HepG2 (cell line): Measurements from ENCODE around the gene PRR29. TPM values are rescaled to one million over a fixed set of nuclear protein-coding genes. Genes with fewer than 3 reads are reported as not detected.

ENCODE experiments used
- ARNT2 ChIP-seq: sonication (generic); formaldehyde crosslinking; IDR thresholded peaks from 2 replicates; pipeline ENCODE4 v1.8.0; 2022; ENCODE audit warnings: mild to moderate bottlenecking, low read depth, missing genetic modification reagents, moderate library complexity
- CCDC6 ChIP-seq: sonication (generic); formaldehyde crosslinking; IDR thresholded peaks from 2 replicates; pipeline ENCODE4 v1.8.1; 2022; ENCODE audit warnings: mild to moderate bottlenecking, missing genetic modification reagents, moderate library complexity
- ERF ChIP-seq: IDR thresholded peaks from 2 replicates; pipeline ENCODE4 v1.6.1; 2018; ENCODE audit warnings: missing biosample characterization, missing genetic modification reagents
- ETS1 ChIP-seq: sonication (generic); formaldehyde crosslinking; IDR thresholded peaks from 2 replicates; pipeline ENCODE4 v1.4.0; 2020; ENCODE audit warnings: missing genetic modification reagents
- GZF1 ChIP-seq: sonication (generic); formaldehyde crosslinking; IDR thresholded peaks from 2 replicates; pipeline ENCODE4 v1.5.1; 2020; ENCODE audit warnings: mild to moderate bottlenecking, missing genetic modification reagents
- KDM2A ChIP-seq: sonication (generic); formaldehyde crosslinking; IDR thresholded peaks from 2 replicates; pipeline ENCODE4 v1.4.0; 2020; ENCODE audit warnings: low read depth, missing genetic modification reagents, borderline replicate concordance
- MTA3 ChIP-seq: sonication (generic); formaldehyde crosslinking; IDR thresholded peaks from 2 replicates; pipeline ENCODE4 v1.4.0; 2020; ENCODE audit warnings: missing genetic modification reagents
- PLRG1 ChIP-seq: fragments of 450-650 bp; conservative IDR thresholded peaks from 2 replicates; pipeline ENCODE4 v1.6.1; 2016
- POLR2G ChIP-seq: fragments of 200-400 bp; formaldehyde crosslinking; IDR thresholded peaks from 2 replicates; pipeline ENCODE4 v1.6.1; 2018; ENCODE audit warnings: mild to moderate bottlenecking, low read depth, low read length, moderate library complexity
- PRDM15 ChIP-seq: sonication (generic); formaldehyde crosslinking; IDR thresholded peaks from 2 replicates; pipeline ENCODE4 v1.4.0; 2020; ENCODE audit warnings: missing genetic modification reagents
- PREB ChIP-seq: sonication (generic); formaldehyde crosslinking; IDR thresholded peaks from 2 replicates; pipeline ENCODE4 v1.4.0; 2020; ENCODE audit warnings: missing genetic modification reagents
- TEAD3 ChIP-seq: optimal IDR thresholded peaks from 2 replicates; pipeline ENCODE3; 2016; ENCODE audit warnings: borderline replicate concordance
- YEATS2 ChIP-seq: sonication (generic); formaldehyde crosslinking; IDR thresholded peaks from 2 replicates; pipeline ENCODE4 v1.4.0; 2020; ENCODE audit warnings: missing genetic modification reagents, borderline replicate concordance
- ZBTB25 ChIP-seq: IDR thresholded peaks from 2 replicates; pipeline ENCODE4 v1.6.1; 2018; ENCODE audit warnings: missing genetic modification reagents
- ZBTB43 ChIP-seq: sonication (generic); formaldehyde crosslinking; conservative IDR thresholded peaks from 2 replicates; pipeline ENCODE4 v1.4.0; 2020; ENCODE audit warnings: missing genetic modification reagents
- ZKSCAN1 ChIP-seq: fragments of 150-350 bp; IDR thresholded peaks from 2 replicates; pipeline ENCODE4 v1.6.1; 2014; ENCODE audit warnings: low read length
- ZMAT3 ChIP-seq: sonication (generic); formaldehyde crosslinking; conservative IDR thresholded peaks from 2 replicates; pipeline ENCODE4 v1.7.0; 2021; ENCODE audit warnings: missing genetic modification reagents
- ZMYM2 ChIP-seq: sonication (generic); formaldehyde crosslinking; IDR thresholded peaks from 2 replicates; pipeline ENCODE4 v1.8.0; 2022; ENCODE audit warnings: mild to moderate bottlenecking, missing genetic modification reagents
- ZNF180 ChIP-seq: sonication (generic); formaldehyde crosslinking; IDR thresholded peaks from 2 replicates; pipeline ENCODE4 v1.4.0; 2020; ENCODE audit warnings: low read depth, missing genetic modification reagents, borderline replicate concordance
- ZNF20 ChIP-seq: sonication (generic); formaldehyde crosslinking; IDR thresholded peaks from 2 replicates; pipeline ENCODE4 v1.4.0; 2020; ENCODE audit warnings: mild to moderate bottlenecking, moderate library complexity, missing genetic modification reagents
- ZNF282 ChIP-seq: fragments of 450-650 bp; IDR thresholded peaks from 2 replicates; pipeline ENCODE4 v1.6.1; 2018; ENCODE audit not compliant: partially characterized antibody
- ZNF44 ChIP-seq: sonication (generic); formaldehyde crosslinking; IDR thresholded peaks from 2 replicates; pipeline ENCODE4 v1.5.1; 2020; ENCODE audit warnings: mild to moderate bottlenecking, missing genetic modification reagents
- ZNF543 ChIP-seq: sonication (generic); formaldehyde crosslinking; IDR thresholded peaks from 2 replicates; pipeline ENCODE4 v1.4.0; 2020; ENCODE audit warnings: mild to moderate bottlenecking, missing genetic modification reagents
- ZNF777 ChIP-seq: sonication (generic); formaldehyde crosslinking; IDR thresholded peaks from 2 replicates; pipeline ENCODE4 v1.4.0; 2020; ENCODE audit warnings: missing genetic modification reagents
- polyA plus RNA-seq, 8 experiments: library from polyadenylated mRNA; depleted of rRNA in 3 of 8; stranded (reverse) in 7 of 8; unstranded in 1 of 8; fragments of >200 nt; fragmentation: Illumina TruSeq in 4 of 8; extraction: Trizol in 4 of 8; gene quantifications; 2 replicates each; pipeline versions ENCODE4 v1.2.1 to v1.2.3, GENCODE V29; 2011 to 2016; ENCODE audit warnings: low read depth in 4 of 8, missing spikeins in 1 of 8, mixed read lengths in 1 of 8; ENCODE audit not compliant: insufficient read depth in 1 of 8
- total RNA-seq, 5 experiments: library from RNA; depleted of rRNA; stranded (reverse); fragments of >200 nt; fragmentation: Illumina TruSeq; extraction: Trizol; gene quantifications; 2 replicates each; pipeline ENCODE4 v1.2.3, GENCODE V29; 2016; ENCODE audit warnings: low read depth in 1 of 5

The PRR29 gene
- total and polyA plus RNA-seq, 2 of the 13 experiments (the other 11 are each of a cell fraction or from before 2014, with no cell fraction given), result 0.07 to 0.20 TPM

GRCh38 chr17:64005734-64006167, 7.6 kb downstream of the PRR29 start (continued):
- TF ChIP-seq PRDM15 (no peak), PREB (CRISPR knock-in tag) (no peak), CCDC6 (CRISPR knock-in tag) (no peak), ZMAT3 (CRISPR knock-in tag) (0 out of 2 replicates have a peak, but pooled peaks have one; percentile 16), ZNF20 (CRISPR knock-in tag) (no peak), ETS1 (CRISPR knock-in tag) (no peak), POLR2G (no peak), ZBTB25 (CRISPR knock-in tag) (no peak), MTA3 (CRISPR knock-in tag) (no peak), PLRG1 (no peak), ZBTB43 (CRISPR knock-in tag) (peak; percentile 67; the same call in 1 of the 2 replicates), ZNF543 (CRISPR knock-in tag) (no peak), ZMYM2 (no peak), TEAD3 (CRISPR knock-in tag) (no peak), ZNF777 (CRISPR knock-in tag) (no peak), KDM2A (CRISPR knock-in tag) (no peak; the same call in 1 of the 2 replicates), ARNT2 (no peak), ZKSCAN1 (no peak), GZF1 (no peak), ZNF44 (CRISPR knock-in tag) (no peak), ERF (CRISPR knock-in tag) (no peak), ZNF180 (CRISPR knock-in tag) (no peak), YEATS2 (no peak), ZNF282 (no peak)
